ENCODE measurements around the gene CCR4.
"Not testable (repeated sequence)": the region's sequence is repeated elsewhere in the genome, so short reads cannot be mapped to it uniquely, and the experiment has no call there.

CCR4 gene

DNA sequence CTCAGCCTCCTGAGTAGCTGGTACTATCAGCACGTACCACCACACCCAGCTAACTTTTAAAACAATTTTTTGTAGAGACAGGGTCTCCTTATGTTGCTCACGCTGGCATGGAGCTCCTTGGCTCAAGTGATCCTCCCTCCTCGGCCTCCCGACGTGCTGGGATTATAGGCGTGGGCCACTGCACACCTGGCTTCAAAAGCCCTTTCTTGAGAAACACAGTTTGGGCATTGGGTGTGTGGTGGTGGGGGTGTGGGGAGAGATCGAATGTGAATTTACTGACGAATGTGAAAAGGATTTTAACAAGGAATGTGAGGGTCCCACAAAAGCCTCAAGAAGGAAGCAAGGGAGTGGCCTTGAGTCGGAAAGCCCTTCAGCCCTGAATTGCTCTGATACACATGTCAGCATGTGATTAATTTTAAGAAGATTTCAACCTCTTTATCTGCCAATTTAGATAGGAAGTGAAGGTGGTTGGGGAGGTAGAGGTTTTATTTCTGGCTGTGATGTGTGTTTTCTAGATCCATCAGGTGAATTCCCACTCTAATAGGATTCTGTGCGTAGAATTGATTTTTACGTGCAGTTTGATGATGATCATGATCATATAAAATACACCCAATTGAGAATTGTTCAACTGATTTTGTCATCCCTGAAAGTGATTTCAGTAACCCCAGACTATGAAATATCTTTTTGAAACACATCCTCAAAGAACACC, 1.1 kb downstream of the CCR4 start:
- DNase-seq = peak in 2 of 5 experiments; percentile 23 to 58

DNA sequence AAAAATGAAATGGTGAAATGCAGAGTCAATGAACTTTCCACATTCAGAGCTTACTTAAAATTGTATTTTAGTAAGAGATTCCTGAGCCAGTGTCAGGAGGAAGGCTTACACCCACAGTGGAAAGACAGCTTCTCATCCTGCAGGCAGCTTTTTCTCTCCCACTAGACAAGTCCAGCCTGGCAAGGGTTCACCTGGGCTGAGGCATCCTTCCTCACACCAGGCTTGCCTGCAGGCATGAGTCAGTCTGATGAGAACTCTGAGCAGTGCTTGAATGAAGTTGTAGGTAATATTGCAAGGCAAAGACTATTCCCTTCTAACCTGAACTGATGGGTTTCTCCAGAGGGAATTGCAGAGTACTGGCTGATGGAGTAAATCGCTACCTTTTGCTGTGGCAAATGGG, 3.1 kb downstream of the CCR4 start:
- DNase-seq = peak in 2 of 5 experiments; percentile 30 to 53

GRCh38 chr3:32956750-32957570, 5.5 kb downstream of the CCR4 start:
- DNase-seq = peak in 1 of 5 experiments; percentile 77

DNA sequence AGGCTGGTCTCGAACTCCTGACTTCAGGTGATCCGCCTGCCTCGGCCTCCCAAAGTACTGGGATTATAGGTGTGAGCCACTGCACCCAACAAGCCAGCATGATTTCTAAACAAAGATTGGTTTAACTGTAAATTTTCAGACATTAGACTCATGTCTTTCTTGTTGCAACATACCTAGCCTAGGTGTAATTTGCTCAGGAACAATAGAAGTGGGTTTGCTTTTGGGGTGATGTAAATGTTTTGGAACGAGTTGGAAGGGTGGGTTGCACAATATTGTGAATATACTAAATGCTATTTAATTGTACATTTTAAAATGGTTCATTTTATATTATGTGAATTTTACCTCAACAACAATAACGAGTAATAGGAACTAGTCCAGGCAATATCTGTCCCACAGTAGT, 7.1 kb downstream of the CCR4 start:
- no peak for DNase-seq

GRCh38 chr3:32959371-32959770, 7.9 kb downstream of the CCR4 start:
- DNase-seq = peak in 1 of 5 experiments; percentile 61

GRCh38 chr3:32960404-32961170, 9.1 kb downstream of the CCR4 start:
- peak in 1 of 5 experiments; percentile 90 for DNase-seq

DNA sequence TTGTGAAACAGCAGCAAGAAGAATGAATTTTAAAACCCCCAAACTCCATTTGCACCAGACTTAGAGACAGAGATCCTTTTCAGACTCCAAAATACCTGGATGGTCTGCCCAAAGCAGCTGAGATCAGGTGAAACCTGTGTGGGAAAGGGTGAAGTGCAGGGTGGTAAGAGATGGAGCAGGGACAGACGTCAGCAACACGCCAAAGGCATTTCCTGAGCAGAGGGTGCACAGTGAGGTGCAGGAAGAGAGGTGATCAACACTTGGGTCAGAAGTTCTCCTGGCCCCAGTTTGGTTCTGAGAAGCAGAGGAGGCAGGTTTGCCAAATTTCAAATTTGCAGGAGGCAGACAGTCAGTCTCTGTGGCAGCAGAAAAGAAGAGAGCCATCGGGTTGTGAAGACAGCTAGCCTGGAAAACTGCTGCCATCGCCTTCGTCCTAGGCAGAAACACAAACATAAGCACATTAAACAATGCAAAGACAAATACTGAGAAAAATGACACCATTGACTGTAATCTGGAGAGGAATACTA, 9.8 kb downstream of the CCR4 start:
- peak in 3 of 5 experiments; percentile 34 to 71 (median 58) for DNase-seq

- DNase-seq = peak in 3 of 5 experiments; percentile 31 to 77 (median 54)
These were observed 12.4 kb downstream of the CCR4 start for GRCh38 chr3:32963871-32964270.

DNA sequence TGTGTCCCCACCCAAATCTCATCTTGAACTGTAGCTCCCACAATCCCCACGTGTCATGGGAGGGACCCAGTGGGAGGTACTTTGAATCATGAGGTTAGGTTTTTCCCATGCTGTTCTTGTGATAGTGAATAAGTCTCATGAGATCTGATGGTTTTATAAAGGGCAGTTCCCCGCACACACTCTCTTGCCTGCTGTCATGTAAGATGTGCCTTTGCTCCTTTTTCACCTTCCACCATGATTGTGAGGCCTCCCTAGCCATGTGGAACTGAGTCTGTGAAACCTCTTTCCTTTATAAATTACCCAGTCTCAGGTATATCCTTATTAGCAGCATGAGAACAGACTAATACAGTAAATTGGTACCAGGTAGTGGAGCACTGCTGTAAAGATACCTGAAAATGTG, 13.3 kb downstream of the CCR4 start:
- not testable (repeated sequence) for DNase-seq

DNA sequence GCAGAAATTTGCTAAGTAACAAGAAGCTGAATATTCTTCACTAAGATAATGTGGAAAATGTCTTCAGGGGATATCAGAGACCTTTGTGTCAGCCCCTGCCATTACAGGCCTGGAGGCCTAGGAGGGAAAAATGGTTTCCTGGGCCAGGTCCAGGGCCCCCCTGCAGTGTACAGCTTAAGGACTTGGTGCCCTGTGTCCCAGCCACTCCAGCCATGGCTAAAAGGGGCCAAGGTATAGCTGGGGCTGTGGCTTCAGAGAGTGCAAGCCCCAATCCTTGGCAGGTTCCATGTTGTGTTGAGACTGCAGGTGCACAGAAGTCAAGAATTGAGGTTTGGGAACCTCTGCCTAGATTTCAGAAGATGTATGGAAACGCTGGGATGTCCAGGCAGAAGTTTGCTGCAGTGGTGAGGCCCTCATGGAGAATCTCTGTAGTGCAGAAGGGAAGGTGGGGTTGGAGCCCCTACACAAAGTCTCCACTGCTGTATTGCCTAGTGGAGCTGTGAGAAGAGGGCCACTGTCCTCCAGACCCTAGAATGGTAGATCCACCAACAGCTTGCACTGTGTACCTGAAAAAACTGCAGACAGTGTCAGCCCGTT, 14.3 kb downstream of the CCR4 start:
- DNase-seq = peak in 1 of 5 experiments; percentile 55

GRCh38 chr3:32966627-32967026, 15.2 kb downstream of the CCR4 start:
- DNase-seq = not testable (repeated sequence)

DNA sequence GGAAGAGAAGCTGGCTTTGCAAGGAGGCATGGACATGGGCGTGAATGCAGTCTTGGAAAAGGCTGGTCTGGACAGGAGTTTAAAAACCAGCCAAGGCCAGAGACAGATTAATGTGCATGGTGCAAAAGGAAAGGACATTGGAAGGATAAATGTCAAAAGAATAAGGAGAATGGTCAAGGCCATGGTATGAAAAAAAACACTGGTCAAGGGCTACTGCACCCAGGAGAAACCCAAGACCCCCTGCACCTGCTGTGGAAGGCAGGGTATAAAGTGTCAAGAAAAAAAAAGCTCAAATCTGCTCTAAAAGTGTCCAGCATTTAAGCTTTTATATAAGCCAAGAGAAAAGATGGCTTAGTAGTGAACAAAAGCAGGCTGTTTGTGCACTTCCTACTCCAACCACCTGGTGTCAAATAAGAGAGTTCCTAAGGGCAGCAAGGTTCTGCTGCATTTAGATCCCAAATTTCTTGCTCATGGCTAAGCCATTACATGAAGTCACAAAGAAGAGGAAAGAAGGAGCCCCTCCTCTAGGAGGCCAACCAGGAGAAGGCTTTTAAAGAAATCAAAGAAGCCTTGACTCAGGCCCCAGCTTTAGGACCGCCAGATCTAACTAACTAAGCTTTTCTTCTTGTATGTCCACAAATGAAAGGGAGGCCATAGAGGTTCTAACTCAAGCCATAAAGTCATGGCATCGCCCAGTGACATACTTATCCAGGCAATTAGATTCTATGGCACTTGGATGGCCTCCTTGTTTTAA, 16.9 kb downstream of the CCR4 start:
- DNase-seq = no peak

GRCh38 chr3:32968920-32969389, 17.5 kb downstream of the CCR4 start:
- no peak for DNase-seq

DNA sequence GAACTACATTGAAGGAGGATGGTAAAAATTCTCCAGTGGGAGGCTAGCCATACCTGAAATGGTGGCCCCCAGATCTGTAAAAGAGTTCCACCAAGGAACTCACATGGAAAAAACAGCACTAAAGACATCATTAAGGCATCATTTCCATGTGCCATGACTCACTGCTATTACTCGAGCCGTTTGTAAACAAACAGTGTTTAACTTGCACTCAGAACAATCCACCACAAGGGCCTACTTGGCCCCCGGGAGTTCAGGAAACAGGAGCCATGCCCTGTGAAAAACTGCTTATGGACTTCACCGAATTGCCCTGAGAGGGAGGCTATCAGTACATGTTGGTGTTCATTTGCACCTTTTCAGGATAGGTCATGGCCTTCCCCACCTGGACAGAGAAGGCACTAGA, 18.2 kb downstream of the CCR4 start:
- no peak for DNase-seq

DNA sequence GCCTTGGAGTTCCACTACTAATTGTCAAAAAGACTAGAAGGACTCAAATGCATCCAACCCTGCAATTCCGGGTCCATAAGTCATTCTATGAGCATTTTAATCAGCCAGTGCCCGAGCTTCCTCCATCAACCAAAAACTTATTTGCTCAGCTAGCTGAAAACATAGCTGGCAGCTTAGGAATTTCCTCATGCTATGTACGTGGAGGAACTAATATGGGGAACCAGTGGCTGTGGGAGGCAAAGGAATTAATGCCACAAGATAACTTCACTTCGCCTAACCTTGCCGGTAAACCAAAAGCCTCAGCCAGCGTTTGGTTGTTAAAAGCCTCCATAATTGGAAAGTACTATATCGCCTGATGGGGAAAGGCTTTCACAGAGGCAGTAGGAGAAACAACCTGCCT, 19.8 kb downstream of the CCR4 start:
- not testable (repeated sequence) for DNase-seq

DNA sequence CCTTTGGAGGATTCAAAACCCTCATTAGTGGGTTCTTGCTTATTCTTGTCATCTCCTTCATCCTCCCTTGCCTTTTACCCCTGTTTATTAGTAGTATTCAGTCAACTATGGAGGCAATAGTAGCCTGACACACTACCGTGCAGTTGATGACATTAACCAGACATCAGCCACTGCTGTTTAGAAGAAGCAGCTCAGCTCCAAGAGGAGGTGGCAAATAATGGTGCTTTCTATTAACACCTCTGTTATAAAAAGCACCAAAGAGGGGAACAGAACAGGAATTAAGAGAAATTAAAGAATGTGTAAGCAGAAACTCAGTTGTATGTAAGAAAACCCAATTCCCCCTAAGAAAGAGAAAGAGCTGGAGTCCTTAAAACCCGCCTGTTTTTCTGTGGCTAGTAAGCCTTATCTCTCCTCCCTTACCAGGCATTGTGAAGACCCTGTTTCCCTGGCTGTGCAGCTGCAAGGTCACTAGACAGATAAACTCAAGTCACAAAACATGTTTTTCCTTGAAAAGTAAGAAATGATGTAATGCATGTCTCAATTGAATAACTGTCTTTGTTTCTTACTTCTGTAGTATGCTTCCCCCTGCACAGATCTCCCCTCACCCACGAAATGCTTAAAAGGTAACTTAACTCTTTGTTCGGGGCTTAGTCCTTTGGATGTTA, 21.2 kb downstream of the CCR4 start:
- DNase-seq = no peak

DNA sequence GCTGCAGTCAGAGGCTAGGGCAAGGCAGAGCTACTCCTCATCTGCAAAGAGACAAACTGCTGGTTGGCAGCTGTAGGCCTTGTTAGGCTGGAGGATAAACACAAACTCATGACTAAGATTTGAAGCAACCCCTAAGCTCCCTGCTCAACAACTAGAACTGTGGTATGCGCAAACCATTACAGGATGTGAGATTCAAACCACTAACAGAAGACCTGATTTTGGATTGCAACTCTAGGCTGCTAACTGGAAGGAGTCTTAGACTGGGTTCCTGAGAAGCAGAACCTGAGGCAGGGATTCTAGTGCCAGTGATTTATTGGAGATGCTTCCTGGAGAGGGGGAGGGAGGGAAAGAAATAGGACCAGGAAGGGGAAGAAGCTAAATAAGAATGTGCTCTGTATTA, 22.5 kb downstream of the CCR4 start:
- DNase-seq = peak in 2 of 5 experiments; percentile 35 to 97

DNA sequence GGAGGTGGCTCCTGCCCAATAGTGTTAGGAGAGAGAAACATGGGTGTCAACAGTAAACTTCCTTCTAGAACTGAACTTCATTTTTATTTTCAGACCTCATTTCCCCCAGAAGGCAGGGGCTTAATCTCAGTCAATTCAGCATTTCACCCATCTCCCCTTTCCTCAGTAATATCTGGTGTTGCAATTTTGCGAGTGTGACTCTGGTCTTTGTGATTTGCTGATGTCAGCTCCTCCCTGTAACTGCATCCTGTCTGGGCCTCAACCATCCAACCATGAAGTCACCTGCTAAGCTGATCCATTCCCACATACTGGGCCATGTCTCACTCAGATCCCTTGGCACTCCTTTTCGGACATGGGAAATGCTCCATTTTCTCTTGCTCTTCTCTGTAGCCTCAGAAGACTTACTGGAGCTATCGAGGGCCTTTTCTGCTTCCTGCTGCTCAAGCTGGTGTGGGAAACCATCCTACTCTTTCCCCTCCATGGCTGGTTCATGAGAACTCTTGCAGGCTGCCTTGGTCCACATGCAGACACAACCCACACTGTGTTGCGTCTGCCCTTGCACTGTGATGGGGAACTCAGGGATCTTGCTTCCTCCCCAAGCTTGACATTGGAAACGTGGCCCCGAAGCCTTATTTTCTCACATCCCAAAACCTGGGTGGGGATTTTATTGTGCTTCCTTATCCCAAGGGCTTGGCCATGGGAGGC, 24.6 kb downstream of the CCR4 start:
- DNase-seq = peak in 1 of 5 experiments; percentile 81

GRCh38 chr3:32977861-32978260, 26.4 kb downstream of the CCR4 start:
- DNase-seq = no peak

- no peak for DNase-seq
These were observed 26.9 kb downstream of the CCR4 start for GRCh38 chr3:32978331-32978730.

All from T-helper 2 cell (primary cell).